ENCODE results near the gene ABCD3. TPM values are rescaled to one million over a fixed set of nuclear protein-coding genes. Genes with fewer than 3 reads are reported as not detected.
"Not testable (repeated sequence)": the region's sequence is repeated elsewhere in the genome, so short reads cannot be mapped to it uniquely, and the experiment has no call there.

Gene ABCD3
- polyA plus RNA-seq, 3 donors, result 65.5 to 75.1 (median 67.7) TPM

DNA sequence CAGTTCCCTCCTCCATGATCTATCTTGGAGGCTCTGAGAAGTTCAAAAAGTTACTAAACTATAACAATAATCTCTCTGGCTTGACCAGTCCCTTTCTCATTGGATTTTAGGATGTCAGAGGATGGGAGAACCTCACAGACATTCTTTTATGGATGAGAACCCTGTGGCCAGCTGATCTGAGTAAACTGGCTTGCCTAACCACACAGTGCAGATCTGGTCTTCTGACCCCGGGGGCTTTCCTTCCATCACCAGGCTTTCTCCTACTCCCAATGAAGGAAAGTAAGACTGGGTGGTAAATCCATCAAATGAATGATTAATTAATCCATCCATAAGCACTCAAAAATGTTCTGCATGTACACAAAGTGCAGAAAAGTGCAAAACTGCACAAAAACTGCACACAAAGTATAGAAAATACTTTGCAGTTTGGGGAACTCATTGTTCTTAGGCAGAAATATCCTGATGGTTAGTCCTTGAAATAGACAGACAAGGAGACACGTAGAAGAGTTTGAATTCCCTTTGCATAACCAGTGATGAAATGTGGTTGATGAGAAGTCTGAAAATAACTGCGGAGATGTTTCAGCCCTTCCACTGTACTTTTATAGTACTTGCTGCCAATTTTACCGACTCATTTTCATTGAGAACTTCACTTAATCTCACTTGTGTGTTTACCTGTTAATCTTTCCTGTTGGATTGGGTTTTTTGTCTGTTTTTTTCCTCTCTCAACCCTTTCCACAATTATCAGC, 125.9 kb downstream of the ABCD3 start:
- DNase-seq (ENCODE audit: low read depth in 3 of 3, low spot score in 2 of 3), result no peak

GRCh38 chr1:94544706-94545490, 126.7 kb downstream of the ABCD3 start:
- DNase-seq (ENCODE audit: low read depth in 3 of 3, low spot score in 2 of 3), result no peak

GRCh38 chr1:94549706-94550105, 131.5 kb downstream of the ABCD3 start:
- DNase-seq (ENCODE audit: low read depth in 3 of 3, low spot score in 2 of 3), result no peak

- no peak for DNase-seq (ENCODE audit: low read depth in 3 of 3, low spot score in 2 of 3)
These were observed 132.2 kb downstream of the ABCD3 start for GRCh38 chr1:94550396-94550795.

GRCh38 chr1:94550800-94551241, 132.6 kb downstream of the ABCD3 start:
- no peak for DNase-seq (ENCODE audit: low read depth in 3 of 3, low spot score in 2 of 3)

GRCh38 chr1:94551449-94551848, 133.3 kb downstream of the ABCD3 start:
- DNase-seq (ENCODE audit: low read depth in 3 of 3, low spot score in 2 of 3), result no peak

- no peak for DNase-seq (ENCODE audit: low read depth in 3 of 3, low spot score in 2 of 3)
These were observed 133.9 kb downstream of the ABCD3 start for GRCh38 chr1:94552071-94552586.

GRCh38 chr1:94553323-94553730, 135.1 kb downstream of the ABCD3 start:
- DNase-seq (ENCODE audit: low read depth in 3 of 3, low spot score in 2 of 3), result no peak

- DNase-seq (ENCODE audit: low read depth in 3 of 3, low spot score in 2 of 3), result no peak
These were observed 135.7 kb downstream of the ABCD3 start for GRCh38 chr1:94553931-94554330.

DNA sequence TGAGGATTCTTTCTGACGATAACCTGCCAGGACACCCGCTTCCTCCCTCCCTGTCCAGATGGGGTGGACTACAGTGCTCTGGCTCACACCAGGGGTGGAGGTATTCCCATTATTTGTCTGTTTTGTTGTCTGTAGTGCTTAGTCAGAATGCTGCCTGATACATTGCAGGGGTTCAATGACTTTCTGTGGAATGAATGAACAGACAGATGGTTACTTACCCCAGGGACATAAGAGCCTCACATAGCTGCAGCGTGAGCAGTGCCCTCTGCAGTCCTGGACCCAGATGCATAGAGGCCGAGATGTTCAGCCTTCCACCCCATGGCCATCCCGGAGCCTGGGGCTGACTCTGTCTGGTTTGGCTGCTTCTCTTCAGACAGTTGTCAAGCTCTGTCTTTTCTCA, 136.4 kb downstream of the ABCD3 start:
- DNase-seq (ENCODE audit: low read depth in 3 of 3, low spot score in 2 of 3), result no peak

DNA sequence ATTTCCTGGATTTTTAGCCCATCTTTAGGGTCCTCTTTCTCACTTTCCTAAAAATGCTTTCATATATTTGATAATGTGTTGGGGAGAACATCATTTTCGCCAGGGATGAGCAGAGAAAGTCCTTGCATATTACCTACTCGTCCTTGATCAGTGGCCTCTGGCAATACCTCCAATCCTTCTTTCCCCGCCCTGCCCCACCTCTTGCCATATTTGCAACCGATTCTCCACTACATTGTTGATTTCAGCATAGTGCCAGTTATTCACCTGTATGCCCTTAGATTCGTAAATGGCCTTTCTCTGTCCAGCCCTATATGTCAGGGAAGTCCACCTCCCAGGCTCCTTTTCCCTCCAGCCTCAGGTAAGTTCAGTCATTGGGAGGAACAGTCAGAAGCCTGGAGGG, 136.9 kb downstream of the ABCD3 start:
- DNase-seq (ENCODE audit: low read depth in 3 of 3, low spot score in 2 of 3), result no peak

GRCh38 chr1:94559921-94560320, 141.7 kb downstream of the ABCD3 start:
- DNase-seq (ENCODE audit: low read depth in 3 of 3, low spot score in 2 of 3), result no peak

- no peak for DNase-seq (ENCODE audit: low read depth in 3 of 3, low spot score in 2 of 3)
These were observed 142.1 kb downstream of the ABCD3 start for GRCh38 chr1:94560333-94560732.

DNA sequence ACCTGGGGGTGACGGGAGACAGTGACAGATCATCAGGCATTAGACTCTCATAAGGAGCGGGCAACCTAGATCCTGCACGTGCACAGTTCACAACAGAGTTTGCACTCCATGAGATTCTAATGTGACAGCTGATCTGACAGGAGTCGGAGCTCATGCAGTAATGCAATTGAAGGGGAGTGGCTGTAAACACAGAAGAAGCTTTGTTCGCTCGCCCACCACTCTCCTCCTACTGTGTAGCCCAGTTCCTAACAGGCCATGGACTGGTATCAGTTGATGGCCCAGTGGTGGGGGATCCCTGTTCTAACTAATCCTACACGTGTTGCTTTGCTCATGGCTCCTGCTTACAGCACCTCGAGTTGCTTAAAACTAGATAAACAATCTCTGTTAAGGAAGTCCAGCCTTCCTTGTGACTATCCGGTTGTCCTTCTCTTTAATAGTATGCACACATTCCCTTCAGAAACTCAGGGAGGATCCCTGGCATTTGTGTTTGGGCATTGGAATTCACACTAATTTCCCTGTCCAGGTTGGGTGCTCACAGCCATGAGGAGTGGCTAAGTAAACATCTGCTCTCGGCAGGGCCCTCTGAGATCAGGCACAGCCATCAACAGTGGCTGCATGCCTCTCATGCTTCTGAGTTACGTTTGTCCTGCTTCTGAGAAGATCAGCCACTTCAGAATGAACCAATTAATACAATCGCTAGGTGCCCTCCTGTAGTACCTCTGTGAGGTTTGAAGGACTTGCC, 144.5 kb downstream of the ABCD3 start:
- no peak for DNase-seq (ENCODE audit: low read depth in 3 of 3, low spot score in 2 of 3)

GRCh38 chr1:94565901-94566300, 147.7 kb downstream of the ABCD3 start:
- DNase-seq (ENCODE audit: low read depth in 3 of 3, low spot score in 2 of 3), result no peak

DNA sequence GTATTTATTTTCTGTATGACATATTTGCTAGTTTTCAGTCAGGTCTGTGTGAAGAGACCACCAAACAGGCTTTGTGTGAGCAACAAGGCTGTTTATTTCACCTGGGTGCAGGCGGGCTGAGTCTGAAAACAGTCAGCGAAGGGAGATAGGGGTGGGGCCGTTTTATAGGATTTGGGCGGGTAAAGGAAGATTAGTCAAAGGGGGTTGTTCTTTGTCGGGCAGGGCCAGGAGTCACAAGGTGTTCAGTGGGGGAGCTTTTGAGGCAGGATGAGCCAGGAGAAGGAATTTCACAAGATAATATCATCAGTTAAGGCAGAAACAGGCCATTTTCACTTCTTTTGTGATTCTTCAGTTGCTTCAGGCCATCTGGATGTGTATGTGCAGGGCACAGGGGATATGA, 148.2 kb downstream of the ABCD3 start:
- not testable (repeated sequence) for DNase-seq (ENCODE audit: low read depth in 3 of 3, low spot score in 2 of 3)

DNA sequence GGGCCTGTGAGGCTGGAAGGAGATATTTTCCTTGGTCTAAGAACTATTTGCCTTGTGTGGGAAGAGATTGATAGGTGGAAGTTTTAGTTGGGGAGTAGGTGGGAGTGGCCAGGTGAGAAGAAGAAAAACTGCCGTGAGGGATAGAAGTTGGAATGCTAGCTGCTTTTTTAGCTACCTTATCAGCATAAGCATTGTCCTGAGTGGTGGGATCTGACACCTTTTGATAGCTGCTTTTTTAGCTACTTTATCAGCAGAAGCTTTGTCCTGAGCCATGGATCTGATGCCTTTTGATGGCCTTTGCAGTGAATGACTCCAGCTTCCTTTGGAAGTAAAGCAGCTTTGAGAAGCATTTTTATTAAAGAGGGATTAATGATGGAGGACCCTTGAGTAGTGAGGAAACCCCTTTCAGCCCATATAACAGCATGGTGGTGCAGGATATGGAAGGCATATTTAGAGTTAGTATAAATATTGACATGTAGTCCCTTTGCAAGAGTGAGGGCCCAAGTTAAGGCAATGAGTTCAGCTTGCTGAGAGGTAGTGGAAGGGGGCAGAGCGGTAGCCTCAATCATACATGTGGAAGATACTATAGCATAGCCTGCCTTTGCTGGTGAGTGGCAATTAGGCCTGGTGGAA, 149.9 kb downstream of the ABCD3 start:
- not testable (repeated sequence) for DNase-seq (ENCODE audit: low read depth in 3 of 3, low spot score in 2 of 3)
